Upper lobe of right lung (tissue), 1 donor: ENCODE results near the gene MMAA. TPM values are rescaled to one million over a fixed set of nuclear protein-coding genes. Genes with fewer than 3 reads are reported as not detected.

Experiments
- ATAC-seq: fragments of 200-7000 bp; cut with Tn5 transposase; one replicate; pipeline ENCODE4 v1.9.1; 2020; ENCODE audit warnings: mild to moderate bottlenecking, moderate library complexity
- DNase-seq: peaks from one replicate; pipeline ENCODE4 v3.0.0-alpha.2; 2020
- H3K27ac ChIP-seq: fragments of 200-600 bp; one replicate; pipeline ENCODE4 v1.8.0; 2022
- H3K27me3 ChIP-seq: fragments of 200-600 bp; one replicate; pipeline ENCODE4 v1.8.0; 2022; ENCODE audit warnings: mild to moderate bottlenecking
- H3K36me3 ChIP-seq: fragments of 200-600 bp; one replicate; pipeline ENCODE4 v1.8.0; 2022
- H3K4me1 ChIP-seq: fragments of 200-600 bp; one replicate; pipeline ENCODE4 v1.8.0; 2022
- H3K4me3 ChIP-seq: fragments of 200-600 bp; one replicate; pipeline ENCODE4 v1.8.0; 2022; ENCODE audit warnings: mild to moderate bottlenecking
- H3K9me3 ChIP-seq: fragments of 200-600 bp; one replicate; pipeline ENCODE4 v1.8.0; 2022
- intact Hi-C: fragments of 100-400 bp; cut with DNase I; formaldehyde crosslinking; loops from one replicate; pipeline ENCODE4 v1.11.0; 2022
- total RNA-seq: library from RNA; stranded (reverse); fragmentation: NEBNext Ultra II Directional; extraction: Animal tissue kit (Norgen Biotek cat#: 25700); gene quantifications from one replicate; pipeline ENCODE4 v1.2.1, GENCODE V29; 2021
- TF ChIP-seq, protein P1 (sequence below): fragments of 200-600 bp; IDR thresholded peaks from one replicate; pipeline ENCODE4 v1.8.0; 2022; ENCODE audit warnings: antibody characterized with exemption
- donor health status: DM: no; HTN: yes; CAD: no; lungs with severe emphysema.

Gene MMAA
- total RNA-seq, 1 donor from 2014 or later = 11.9 TPM

DNA sequence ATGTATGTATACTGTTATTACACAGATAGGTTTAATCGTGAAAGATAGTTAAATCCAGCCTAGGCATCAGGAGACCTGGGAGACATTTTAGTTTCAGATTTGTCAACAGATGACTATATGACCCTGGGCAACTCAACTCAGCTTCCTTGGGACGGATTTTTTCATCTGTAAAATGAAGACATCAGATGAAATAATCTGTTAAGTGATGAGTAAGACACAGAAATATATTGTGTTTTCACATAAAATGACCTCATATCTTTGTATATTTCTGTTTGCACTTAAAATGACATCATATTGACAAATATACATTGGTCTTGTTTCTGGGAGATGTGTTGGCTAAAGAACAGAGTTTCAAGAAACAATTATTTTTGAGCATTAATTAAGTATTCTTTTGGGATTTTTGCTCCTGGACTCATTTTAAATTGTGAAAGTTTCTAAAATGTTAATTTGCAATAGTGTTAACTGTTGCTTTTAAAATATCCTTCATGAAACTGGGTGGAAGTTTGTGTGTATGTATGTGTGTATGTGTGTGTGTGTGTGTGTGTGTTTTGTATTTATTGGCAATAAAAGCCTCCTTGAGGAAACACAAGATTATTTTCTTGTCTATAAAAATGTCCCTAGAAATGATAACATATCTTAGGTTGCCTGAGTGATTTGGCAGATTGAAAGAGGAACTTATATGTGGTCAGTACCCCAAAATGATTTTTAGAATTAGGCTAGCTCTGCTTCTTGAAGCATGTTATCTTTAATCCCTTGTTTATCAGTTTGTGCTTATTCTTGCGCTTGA is 29.1 kb upstream of the MMAA start:
- no peak for DNase-seq
- Histone ChIP-seq H3K36me3 (no peaks in the 10 kb centered on the region), H3K4me3 (no peak overlapping the region), H3K27me3 (no peaks in the 10 kb centered on the region), H3K4me1 (no peaks in the 10 kb centered on the region), H3K9me3 (no peaks in the 10 kb centered on the region), H3K27ac (no peak overlapping the region)
- TF ChIP-seq, protein P1, sequence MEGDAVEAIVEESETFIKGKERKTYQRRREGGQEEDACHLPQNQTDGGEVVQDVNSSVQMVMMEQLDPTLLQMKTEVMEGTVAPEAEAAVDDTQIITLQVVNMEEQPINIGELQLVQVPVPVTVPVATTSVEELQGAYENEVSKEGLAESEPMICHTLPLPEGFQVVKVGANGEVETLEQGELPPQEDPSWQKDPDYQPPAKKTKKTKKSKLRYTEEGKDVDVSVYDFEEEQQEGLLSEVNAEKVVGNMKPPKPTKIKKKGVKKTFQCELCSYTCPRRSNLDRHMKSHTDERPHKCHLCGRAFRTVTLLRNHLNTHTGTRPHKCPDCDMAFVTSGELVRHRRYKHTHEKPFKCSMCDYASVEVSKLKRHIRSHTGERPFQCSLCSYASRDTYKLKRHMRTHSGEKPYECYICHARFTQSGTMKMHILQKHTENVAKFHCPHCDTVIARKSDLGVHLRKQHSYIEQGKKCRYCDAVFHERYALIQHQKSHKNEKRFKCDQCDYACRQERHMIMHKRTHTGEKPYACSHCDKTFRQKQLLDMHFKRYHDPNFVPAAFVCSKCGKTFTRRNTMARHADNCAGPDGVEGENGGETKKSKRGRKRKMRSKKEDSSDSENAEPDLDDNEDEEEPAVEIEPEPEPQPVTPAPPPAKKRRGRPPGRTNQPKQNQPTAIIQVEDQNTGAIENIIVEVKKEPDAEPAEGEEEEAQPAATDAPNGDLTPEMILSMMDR = no peak
- intact Hi-C loops = no loop called here
- no peak for ATAC-seq

- no peak overlapping the region for H3K27ac ChIP-seq
- DNase-seq (no peak), ATAC-seq (no peak)
- H3K4me3 ChIP-seq = no peak overlapping the region
- peaks cover 6% of the 10 kb centered on the region for H3K27me3 ChIP-seq
- H3K36me3 ChIP-seq = no peaks in the 10 kb centered on the region
- TF ChIP-seq, protein P1 = no peak
- H3K4me1 ChIP-seq = no peaks in the 10 kb centered on the region
- intact Hi-C loops = no loop called here
- H3K9me3 ChIP-seq = no peaks in the 10 kb centered on the region
Observed at GRCh38 chr4:145602129-145602760, 16.9 kb upstream of the MMAA start.

- intact Hi-C loops = no loop called here
- no peak for DNase-seq
- no peaks in the 10 kb centered on the region for H3K4me1 ChIP-seq
Observed at GRCh38 chr4:145605941-145606340, 13.2 kb upstream of the MMAA start.

GRCh38 chr4:145609481-145610427 is 9.4 kb upstream of the MMAA start:
- ATAC-seq (peak; percentile 80), DNase-seq (no peak)
- intact Hi-C loops = loop anchor here (10.0 kb wide), 1 partner anchor 375 kb away; no protein-coding TSS in a partner anchor
- Histone ChIP-seq H3K27me3 (no peaks in the 10 kb centered on the region), H3K4me3 (no peak overlapping the region), H3K9me3 (no peaks in the 10 kb centered on the region), H3K36me3 (no peaks in the 10 kb centered on the region), H3K27ac (no peak overlapping the region), H3K4me1 (no peaks in the 10 kb centered on the region)
- TF ChIP-seq, protein P1 = peak; percentile 74

More at GRCh38 chr4:145605941-145606340, 13.2 kb upstream of the MMAA start:
- Histone ChIP-seq H3K36me3 (no peaks in the 10 kb centered on the region), H3K27ac (no peak overlapping the region), H3K27me3 (peaks cover 6% of the 10 kb centered on the region), H3K9me3 (no peaks in the 10 kb centered on the region), H3K4me3 (no peak overlapping the region)
- no peak for ATAC-seq
- TF ChIP-seq, protein P1 = no peak

- no peak for DNase-seq
- H3K9me3 ChIP-seq = no peaks in the 10 kb centered on the region
- intact Hi-C loops = loop anchor here (10.0 kb wide), 1 partner anchor 379 kb away; no protein-coding TSS in a partner anchor
- H3K4me1 ChIP-seq = no peaks in the 10 kb centered on the region
- no peak overlapping the region for H3K27ac ChIP-seq
- peak; percentile 75 for ATAC-seq
- no peak overlapping the region for H3K4me3 ChIP-seq
- TF ChIP-seq, protein P1 = no peak
- no peaks in the 10 kb centered on the region for H3K27me3 ChIP-seq
- no peaks in the 10 kb centered on the region for H3K36me3 ChIP-seq
Observed at GRCh38 chr4:145613566-145614232, 5.5 kb upstream of the MMAA start.
